ENCODE measurements around the gene RBMS1. TPM values are rescaled to one million over a fixed set of nuclear protein-coding genes. Genes with fewer than 3 reads are reported as not detected.
A peak's percentile ranks its signal among the peaks of the same experiment; 100 is the strongest.

Gene RBMS1
- total and polyA plus RNA-seq, 2 experiments from 2014 or later = 55.5 to 94.8 TPM

DNA sequence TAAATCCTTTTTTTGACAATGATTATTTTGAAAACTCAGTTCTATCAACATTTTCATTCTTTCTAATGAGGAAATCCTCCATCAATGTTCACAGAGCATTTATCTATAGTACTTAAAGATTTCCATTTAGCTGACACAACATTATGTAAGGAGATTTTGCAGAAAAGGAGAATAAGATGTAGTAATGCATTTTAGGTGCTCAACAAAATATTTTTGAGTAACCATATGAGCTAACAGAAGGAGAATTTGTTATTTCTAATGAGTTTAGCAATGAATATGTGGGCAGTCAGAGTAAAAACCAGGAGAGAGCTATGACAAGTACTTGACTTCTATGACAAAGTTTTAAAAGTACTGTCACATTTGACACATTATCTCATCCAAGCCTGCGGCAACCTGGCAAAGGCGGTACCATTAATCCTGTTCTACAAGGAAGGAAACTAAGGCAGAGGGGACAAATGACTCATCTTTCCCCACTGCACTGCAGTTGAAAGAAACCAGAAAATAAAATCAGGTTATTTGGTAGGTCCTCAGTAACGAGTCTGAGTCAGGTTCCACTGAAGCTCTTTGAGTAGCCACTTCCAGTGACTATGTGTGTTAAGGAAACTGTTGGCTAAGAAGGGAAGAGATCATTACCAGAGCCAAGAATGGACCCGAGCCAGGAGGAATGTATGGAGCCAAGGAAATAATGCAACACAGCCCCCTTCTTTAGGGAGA, 159.4 kb downstream of the RBMS1 start (continued):
- TF ChIP-seq, protein P1, sequence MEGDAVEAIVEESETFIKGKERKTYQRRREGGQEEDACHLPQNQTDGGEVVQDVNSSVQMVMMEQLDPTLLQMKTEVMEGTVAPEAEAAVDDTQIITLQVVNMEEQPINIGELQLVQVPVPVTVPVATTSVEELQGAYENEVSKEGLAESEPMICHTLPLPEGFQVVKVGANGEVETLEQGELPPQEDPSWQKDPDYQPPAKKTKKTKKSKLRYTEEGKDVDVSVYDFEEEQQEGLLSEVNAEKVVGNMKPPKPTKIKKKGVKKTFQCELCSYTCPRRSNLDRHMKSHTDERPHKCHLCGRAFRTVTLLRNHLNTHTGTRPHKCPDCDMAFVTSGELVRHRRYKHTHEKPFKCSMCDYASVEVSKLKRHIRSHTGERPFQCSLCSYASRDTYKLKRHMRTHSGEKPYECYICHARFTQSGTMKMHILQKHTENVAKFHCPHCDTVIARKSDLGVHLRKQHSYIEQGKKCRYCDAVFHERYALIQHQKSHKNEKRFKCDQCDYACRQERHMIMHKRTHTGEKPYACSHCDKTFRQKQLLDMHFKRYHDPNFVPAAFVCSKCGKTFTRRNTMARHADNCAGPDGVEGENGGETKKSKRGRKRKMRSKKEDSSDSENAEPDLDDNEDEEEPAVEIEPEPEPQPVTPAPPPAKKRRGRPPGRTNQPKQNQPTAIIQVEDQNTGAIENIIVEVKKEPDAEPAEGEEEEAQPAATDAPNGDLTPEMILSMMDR (conservative IDR thresholded peaks at IDR 0.05; ENCODE audit: low read depth in 2 of 2) = no peak
- TF ChIP-seq, protein P2, sequence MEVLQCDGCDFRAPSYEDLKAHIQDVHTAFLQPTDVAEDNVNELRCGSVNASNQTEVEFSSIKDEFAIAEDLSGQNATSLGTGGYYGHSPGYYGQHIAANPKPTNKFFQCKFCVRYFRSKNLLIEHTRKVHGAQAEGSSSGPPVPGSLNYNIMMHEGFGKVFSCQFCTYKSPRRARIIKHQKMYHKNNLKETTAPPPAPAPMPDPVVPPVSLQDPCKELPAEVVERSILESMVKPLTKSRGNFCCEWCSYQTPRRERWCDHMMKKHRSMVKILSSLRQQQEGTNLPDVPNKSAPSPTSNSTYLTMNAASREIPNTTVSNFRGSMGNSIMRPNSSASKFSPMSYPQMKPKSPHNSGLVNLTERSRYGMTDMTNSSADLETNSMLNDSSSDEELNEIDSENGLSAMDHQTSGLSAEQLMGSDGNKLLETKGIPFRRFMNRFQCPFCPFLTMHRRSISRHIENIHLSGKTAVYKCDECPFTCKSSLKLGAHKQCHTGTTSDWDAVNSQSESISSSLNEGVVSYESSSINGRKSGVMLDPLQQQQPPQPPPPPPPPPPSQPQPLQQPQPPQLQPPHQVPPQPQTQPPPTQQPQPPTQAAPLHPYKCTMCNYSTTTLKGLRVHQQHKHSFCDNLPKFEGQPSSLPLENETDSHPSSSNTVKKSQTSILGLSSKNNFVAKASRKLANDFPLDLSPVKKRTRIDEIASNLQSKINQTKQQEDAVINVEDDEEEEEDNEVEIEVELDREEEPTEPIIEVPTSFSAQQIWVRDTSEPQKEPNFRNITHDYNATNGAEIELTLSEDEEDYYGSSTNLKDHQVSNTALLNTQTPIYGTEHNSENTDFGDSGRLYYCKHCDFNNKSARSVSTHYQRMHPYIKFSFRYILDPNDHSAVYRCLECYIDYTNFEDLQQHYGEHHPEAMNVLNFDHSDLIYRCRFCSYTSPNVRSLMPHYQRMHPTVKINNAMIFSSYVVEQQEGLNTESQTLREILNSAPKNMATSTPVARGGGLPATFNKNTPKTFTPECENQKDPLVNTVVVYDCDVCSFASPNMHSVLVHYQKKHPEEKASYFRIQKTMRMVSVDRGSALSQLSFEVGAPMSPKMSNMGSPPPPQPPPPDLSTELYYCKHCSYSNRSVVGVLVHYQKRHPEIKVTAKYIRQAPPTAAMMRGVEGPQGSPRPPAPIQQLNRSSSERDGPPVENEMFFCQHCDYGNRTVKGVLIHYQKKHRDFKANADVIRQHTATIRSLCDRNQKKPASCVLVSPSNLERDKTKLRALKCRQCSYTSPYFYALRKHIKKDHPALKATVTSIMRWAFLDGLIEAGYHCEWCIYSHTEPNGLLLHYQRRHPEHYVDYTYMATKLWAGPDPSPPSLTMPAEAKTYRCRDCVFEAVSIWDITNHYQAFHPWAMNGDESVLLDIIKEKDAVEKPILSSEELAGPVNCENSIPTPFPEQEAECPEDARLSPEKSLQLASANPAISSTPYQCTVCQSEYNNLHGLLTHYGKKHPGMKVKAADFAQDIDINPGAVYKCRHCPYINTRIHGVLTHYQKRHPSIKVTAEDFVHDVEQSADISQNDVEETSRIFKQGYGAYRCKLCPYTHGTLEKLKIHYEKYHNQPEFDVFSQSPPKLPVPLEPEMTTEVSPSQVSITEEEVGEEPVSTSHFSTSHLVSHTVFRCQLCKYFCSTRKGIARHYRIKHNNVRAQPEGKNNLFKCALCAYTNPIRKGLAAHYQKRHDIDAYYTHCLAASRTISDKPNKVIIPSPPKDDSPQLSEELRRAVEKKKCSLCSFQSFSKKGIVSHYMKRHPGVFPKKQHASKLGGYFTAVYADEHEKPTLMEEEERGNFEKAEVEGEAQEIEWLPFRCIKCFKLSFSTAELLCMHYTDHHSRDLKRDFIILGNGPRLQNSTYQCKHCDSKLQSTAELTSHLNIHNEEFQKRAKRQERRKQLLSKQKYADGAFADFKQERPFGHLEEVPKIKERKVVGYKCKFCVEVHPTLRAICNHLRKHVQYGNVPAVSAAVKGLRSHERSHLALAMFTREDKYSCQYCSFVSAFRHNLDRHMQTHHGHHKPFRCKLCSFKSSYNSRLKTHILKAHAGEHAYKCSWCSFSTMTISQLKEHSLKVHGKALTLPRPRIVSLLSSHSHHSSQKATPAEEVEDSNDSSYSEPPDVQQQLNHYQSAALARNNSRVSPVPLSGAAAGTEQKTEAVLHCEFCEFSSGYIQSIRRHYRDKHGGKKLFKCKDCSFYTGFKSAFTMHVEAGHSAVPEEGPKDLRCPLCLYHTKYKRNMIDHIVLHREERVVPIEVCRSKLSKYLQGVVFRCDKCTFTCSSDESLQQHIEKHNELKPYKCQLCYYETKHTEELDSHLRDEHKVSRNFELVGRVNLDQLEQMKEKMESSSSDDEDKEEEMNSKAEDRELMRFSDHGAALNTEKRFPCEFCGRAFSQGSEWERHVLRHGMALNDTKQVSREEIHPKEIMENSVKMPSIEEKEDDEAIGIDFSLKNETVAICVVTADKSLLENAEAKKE (CRISPR knock-in tag; IDR thresholded peaks at IDR 0.05) = no peak
- TF ChIP-seq POLR2AphosphoS5 (IDR thresholded peaks at IDR 0.05; ENCODE audit: low read depth) = no peak
- TF ChIP-seq EZH2phosphoT487 (IDR thresholded peaks at IDR 0.05; ENCODE audit: unreplicated experiment) = no peak

DNA sequence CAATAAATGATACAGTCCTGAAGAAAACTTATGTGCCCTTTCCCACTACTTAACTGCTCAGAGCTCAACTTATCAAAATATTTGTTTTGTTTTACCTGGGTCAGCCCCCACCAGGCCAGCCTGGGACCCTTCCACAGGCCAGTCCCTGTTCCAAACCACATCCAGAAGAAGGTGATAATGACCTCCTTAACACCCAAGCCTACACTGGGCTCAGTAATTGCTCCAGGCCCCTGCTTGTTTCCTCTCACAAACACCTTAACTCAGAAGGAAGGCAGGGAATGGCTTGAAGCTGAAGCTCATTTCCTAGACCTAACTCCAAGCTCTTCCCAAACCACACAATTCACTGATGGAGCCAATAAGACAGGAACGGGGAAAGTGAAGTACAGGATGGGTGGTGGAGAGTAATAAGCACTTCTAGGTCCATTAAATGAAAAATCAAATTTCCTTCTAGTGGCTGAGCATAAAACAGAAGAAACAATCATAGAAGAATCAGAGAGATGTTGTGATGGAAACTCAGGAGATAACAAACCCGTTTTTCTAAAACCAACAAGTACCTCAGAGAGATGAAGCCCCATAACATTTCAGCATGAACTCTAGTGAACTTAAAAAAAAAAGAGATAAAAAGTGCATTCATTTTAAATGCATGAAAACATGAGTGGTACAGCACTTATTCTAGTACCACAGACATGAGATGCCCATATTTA, 160.1 kb downstream of the RBMS1 start:
- Histone ChIP-seq H3K4me3 (no peak overlapping the region), H3K4me1 (ENCODE audit: insufficient read depth) (peaks cover 5% of the 10 kb centered on the region; the same call in 1 of the 2 replicates), H3F3A (replicated peaks; ENCODE audit: low read depth) (no peaks in the 10 kb centered on the region), H3K27ac (ENCODE audit: low read depth) (no peak overlapping the region), H2AFZ (no peak overlapping the region), H3K4me2 (no peak overlapping the region), H3K27me3 (ENCODE audit: insufficient read depth) (no peaks in the 10 kb centered on the region), H3K79me2 (replicated peaks; ENCODE audit: insufficient read depth) (peaks cover 42% of the 10 kb centered on the region), H3K36me3 (ENCODE audit: insufficient read depth) (no peaks in the 10 kb centered on the region), H4K20me1 (replicated peaks; ENCODE audit: insufficient read depth) (peaks cover 4% of the 10 kb centered on the region; the same call in 1 of the 2 replicates), H3K9me2 (ENCODE audit: insufficient read depth) (no peaks in the 10 kb centered on the region)
- no peak for ATAC-seq
- Mint-ChIP-seq H3K27ac (0 out of 2 replicates have a peak overlapping the region, but pooled peaks have one; percentile 19), H3K4me3 (no peak overlapping the region), H3K4me1 (peaks cover 32% of the 10 kb centered on the region), H3K27me3 (ENCODE audit: insufficient read depth, low read depth, poor library complexity) (no peaks in the 10 kb centered on the region), H3K9me3 (no peaks in the 10 kb centered on the region), H3K36me3 (ENCODE audit: low read depth) (no peaks in the 10 kb centered on the region)
- DNase-seq (ENCODE audit: low spot score) = no peak
- TF ChIP-seq NANOG (IDR thresholded peaks at IDR 0.05; ENCODE audit: borderline replicate concordance) (no peak), ZNF331 (CRISPR knock-in tag; IDR thresholded peaks at IDR 0.05; ENCODE audit: low read depth) (no peak), STAT1 (IDR thresholded peaks at IDR 0.05; ENCODE audit: unreplicated experiment) (no peak), JUNB (IDR thresholded peaks at IDR 0.05; ENCODE audit: unreplicated experiment) (no peak), EZH2 (IDR thresholded peaks at IDR 0.05; ENCODE audit: low read depth, unreplicated experiment) (no peak)

Measured in GM23338 (cell line).